Measurements from ENCODE around the gene TARBP1.

DNA sequence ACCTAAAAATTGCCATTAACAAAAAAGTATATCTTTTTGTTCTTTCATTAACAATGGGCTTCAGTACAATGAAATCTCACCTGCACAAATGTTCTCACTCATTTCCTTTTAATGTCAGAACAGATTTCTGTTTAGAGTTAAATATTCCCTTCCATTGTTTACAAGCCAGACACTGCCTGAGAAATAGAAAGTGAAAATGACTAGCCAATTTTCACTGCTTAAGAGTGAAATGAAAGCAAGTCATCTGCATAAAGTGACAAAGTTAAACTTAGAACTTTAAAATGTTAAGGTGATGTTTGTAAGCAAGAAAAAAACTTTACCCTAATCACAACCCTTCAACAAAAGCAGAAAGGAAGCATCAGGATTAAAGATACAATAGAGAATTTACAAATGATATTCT, 78.2 kb downstream of the TARBP1 start:
- TF ChIP-seq CTCF (IDR thresholded peaks at IDR 0.05; ENCODE audit: insufficient read depth, low read length) (no peak), POLR2AphosphoS5 (IDR thresholded peaks at IDR 0.05; ENCODE audit: low read depth) (no peak), REST (IDR thresholded peaks at IDR 0.05; ENCODE audit: insufficient replicate concordance, low read depth) (no peak), SPI1 (IDR thresholded peaks at IDR 0.05; ENCODE audit: borderline replicate concordance, low read depth) (no peak)

All from HL-60 (cell line).